WTC11 (cell line): Measurements from ENCODE around the gene PARD3B. TPM values are rescaled to one million over a fixed set of nuclear protein-coding genes. Genes with fewer than 3 reads are reported as not detected.

Experiments used
- ATAC-seq: fragments of 200-7000 bp; cut with Tn5 transposase; 2 replicates; pipeline ENCODE4 v1.10.0; 2021; ENCODE audit warnings: mild to moderate bottlenecking, moderate library complexity
- CTCF ChIA-PET: fragments of 300-600 bp; sonication (Branson Sonifier 250); formaldehyde crosslinking; loops from one replicate; lab custom pipeline; 2021; ENCODE audit warnings: antibody characterized with exemption; lab: Charles Lee
- POLR2A ChIA-PET: fragments of 350-600 bp; sonication (Branson Sonifier 250); formaldehyde crosslinking; loops from one replicate; lab custom pipeline; 2021; ENCODE audit warnings: antibody characterized with exemption; lab: Charles Lee
- DNase-seq: peaks from one replicate; pipeline ENCODE4 v3.0.0; 2021; ENCODE audit warnings: low spot score
- H3K27ac Mint-ChIP-seq: 2 replicates; pipeline ENCODE4 v1.8.0; 2021; ENCODE audit warnings: mixed read lengths
- H3K27me3 Mint-ChIP-seq: 2 replicates; pipeline ENCODE4 v1.8.0; 2021; ENCODE audit warnings: low read depth, mild to moderate bottlenecking, moderate library complexity, mixed read lengths
- H3K36me3 Mint-ChIP-seq: 2 replicates; pipeline ENCODE4 v1.8.0; 2021; ENCODE audit warnings: mixed read lengths
- H3K4me1 Mint-ChIP-seq: 2 replicates; pipeline ENCODE4 v1.8.0; 2022; ENCODE audit warnings: mixed read lengths
- H3K4me3 Mint-ChIP-seq: 2 replicates; pipeline ENCODE4 v1.8.0; 2021; ENCODE audit warnings: mild to moderate bottlenecking, moderate library complexity, mixed read lengths
- H3K9me3 Mint-ChIP-seq: 2 replicates; pipeline ENCODE4 v1.8.0; 2021; ENCODE audit warnings: mixed read lengths
- ELF4 ChIP-seq: sonication (generic); formaldehyde crosslinking; IDR thresholded peaks from 2 replicates; pipeline ENCODE4 v1.8.1; 2022; ENCODE audit warnings: low read depth, mild to moderate bottlenecking, moderate library complexity, missing genetic modification reagents
- ESRRA ChIP-seq: sonication (generic); formaldehyde crosslinking; IDR thresholded peaks from 2 replicates; pipeline ENCODE4 v1.8.1; 2022; ENCODE audit warnings: mild to moderate bottlenecking, missing genetic modification reagents, borderline replicate concordance
- FOXJ3 ChIP-seq: sonication (generic); formaldehyde crosslinking; IDR thresholded peaks from 2 replicates; pipeline ENCODE4 v1.9.0; 2021; ENCODE audit warnings: missing genetic modification reagents, mild to moderate bottlenecking, borderline replicate concordance
- GRHL2 ChIP-seq: fragments of 250-450 bp; sonication (Bioruptor Pico); IDR thresholded peaks from 2 replicates; pipeline ENCODE4 v1.8.0; 2022; ENCODE audit warnings: mild to moderate bottlenecking, moderate library complexity; ENCODE audit not compliant: insufficient replicate concordance, severe bottlenecking
- NR1H2 ChIP-seq: sonication (generic); formaldehyde crosslinking; IDR thresholded peaks from 2 replicates; pipeline ENCODE4 v1.9.0; 2021; ENCODE audit warnings: mild to moderate bottlenecking, moderate library complexity, missing genetic modification reagents
- RORB ChIP-seq: fragments of 250-450 bp; sonication (Bioruptor Pico); IDR thresholded peaks from 2 replicates; pipeline ENCODE4 v1.9.0; 2021; ENCODE audit warnings: mild to moderate bottlenecking
- SMAD3 ChIP-seq: sonication (generic); formaldehyde crosslinking; IDR thresholded peaks from 2 replicates; pipeline ENCODE4 v1.8.0; 2022; ENCODE audit warnings: missing genetic modification reagents, mild to moderate bottlenecking, borderline replicate concordance
- SP1 ChIP-seq: sonication (generic); formaldehyde crosslinking; conservative IDR thresholded peaks from 2 replicates; pipeline ENCODE4 v1.8.1; 2022; ENCODE audit warnings: missing genetic modification reagents
- ZNF121 ChIP-seq: sonication (generic); formaldehyde crosslinking; IDR thresholded peaks from 2 replicates; pipeline ENCODE4 v1.8.0; 2023; ENCODE audit warnings: missing genetic modification reagents
- ZNF416 ChIP-seq: fragments of 250-450 bp; sonication (Bioruptor Pico); IDR thresholded peaks from 2 replicates; pipeline ENCODE4 v1.9.0; 2021; ENCODE audit warnings: mild to moderate bottlenecking, inconsistent platforms
- ZNF671 ChIP-seq: fragments of 250-450 bp; sonication (Bioruptor Pico); IDR thresholded peaks from 2 replicates; pipeline ENCODE4 v1.8.0; 2021; ENCODE audit warnings: mild to moderate bottlenecking
- total RNA-seq: library from RNA; stranded (reverse); gene quantifications from 3 replicates; pipeline ENCODE4 v1.2.3, GENCODE V29; 2021
- TF ChIP-seq, protein P1 (sequence below): fragments of 250-450 bp; sonication (Bioruptor Pico); IDR thresholded peaks from 2 replicates; pipeline ENCODE4 v1.9.0; 2021; ENCODE audit warnings: moderate library complexity, mild to moderate bottlenecking, inconsistent platforms, borderline replicate concordance
- TF ChIP-seq, protein P2 (sequence below): sonication (generic); formaldehyde crosslinking; IDR thresholded peaks from 2 replicates; pipeline ENCODE4 v1.8.1; 2023; ENCODE audit warnings: mild to moderate bottlenecking, missing genetic modification reagents
- TF ChIP-seq, protein P3 (sequence below): sonication (generic); formaldehyde crosslinking; IDR thresholded peaks from 2 replicates; pipeline ENCODE4 v1.8.1; 2023; ENCODE audit warnings: mild to moderate bottlenecking, missing genetic modification reagents, moderate library complexity
- TF ChIP-seq, protein P4 (sequence below): sonication (generic); formaldehyde crosslinking; IDR thresholded peaks from 2 replicates; pipeline ENCODE4 v1.8.1; 2022; ENCODE audit warnings: mild to moderate bottlenecking, moderate library complexity, missing genetic modification reagents
- TF ChIP-seq, protein P5 (sequence below): sonication (generic); formaldehyde crosslinking; IDR thresholded peaks from 2 replicates; pipeline ENCODE4 v1.8.0; 2022; ENCODE audit warnings: mild to moderate bottlenecking, missing genetic modification reagents
- TF ChIP-seq, protein P6 (sequence below): sonication (generic); formaldehyde crosslinking; IDR thresholded peaks from 2 replicates; pipeline ENCODE4 v1.8.1; 2023; ENCODE audit warnings: mild to moderate bottlenecking, missing genetic modification reagents, borderline replicate concordance
- TF ChIP-seq, protein P7 (sequence below): sonication (generic); formaldehyde crosslinking; IDR thresholded peaks from 2 replicates; pipeline ENCODE4 v1.8.0; 2022; ENCODE audit warnings: mild to moderate bottlenecking, missing genetic modification reagents

Gene PARD3B
- total RNA-seq, 1 experiment from 2014 or later, result 5.6 TPM

DNA sequence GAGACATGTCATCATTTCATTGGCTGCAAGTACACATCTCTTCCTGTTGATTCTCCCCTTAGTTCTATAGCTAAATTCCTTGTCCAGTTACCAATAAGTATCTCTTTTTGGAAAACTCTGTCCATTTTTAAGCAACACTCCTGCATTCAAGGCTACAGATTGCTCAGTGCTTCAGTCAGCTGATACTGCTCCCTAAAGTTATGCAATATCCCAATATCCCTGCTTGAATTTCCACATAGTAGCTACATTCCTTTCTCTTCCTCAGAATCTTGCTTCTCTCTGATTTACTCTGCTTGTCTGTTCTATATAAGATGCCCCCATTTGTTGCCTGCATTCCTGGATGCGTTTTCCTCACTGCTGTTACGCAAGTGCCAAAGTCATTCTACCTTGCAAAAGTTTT, 109.8 kb downstream of the PARD3B start:
- H3K27ac Mint-ChIP-seq, result no peak overlapping the region
- peaks cover 23% of the 10 kb centered on the region for H3K36me3 Mint-ChIP-seq
- no peak overlapping the region for H3K4me3 Mint-ChIP-seq
- TF ChIP-seq ZNF416, result no peak
- TF ChIP-seq, protein P1, sequence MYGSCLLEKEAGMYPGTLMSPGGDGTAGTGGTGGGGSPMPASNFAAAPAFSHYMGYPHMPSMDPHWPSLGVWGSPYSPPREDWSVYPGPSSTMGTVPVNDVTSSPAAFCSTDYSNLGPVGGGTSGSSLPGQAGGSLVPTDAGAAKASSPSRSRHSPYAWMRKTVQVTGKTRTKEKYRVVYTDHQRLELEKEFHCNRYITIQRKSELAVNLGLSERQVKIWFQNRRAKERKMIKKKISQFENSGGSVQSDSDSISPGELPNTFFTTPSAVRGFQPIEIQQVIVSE (CRISPR knock-in tag), result no peak
- TF ChIP-seq NR1H2 (CRISPR knock-in tag), result no peak
- TF ChIP-seq, protein P2, sequence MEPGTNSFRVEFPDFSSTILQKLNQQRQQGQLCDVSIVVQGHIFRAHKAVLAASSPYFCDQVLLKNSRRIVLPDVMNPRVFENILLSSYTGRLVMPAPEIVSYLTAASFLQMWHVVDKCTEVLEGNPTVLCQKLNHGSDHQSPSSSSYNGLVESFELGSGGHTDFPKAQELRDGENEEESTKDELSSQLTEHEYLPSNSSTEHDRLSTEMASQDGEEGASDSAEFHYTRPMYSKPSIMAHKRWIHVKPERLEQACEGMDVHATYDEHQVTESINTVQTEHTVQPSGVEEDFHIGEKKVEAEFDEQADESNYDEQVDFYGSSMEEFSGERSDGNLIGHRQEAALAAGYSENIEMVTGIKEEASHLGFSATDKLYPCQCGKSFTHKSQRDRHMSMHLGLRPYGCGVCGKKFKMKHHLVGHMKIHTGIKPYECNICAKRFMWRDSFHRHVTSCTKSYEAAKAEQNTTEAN (CRISPR knock-in tag), result no peak
- no peak for TF ChIP-seq GRHL2 (CRISPR knock-in tag)
- TF ChIP-seq, protein P3, sequence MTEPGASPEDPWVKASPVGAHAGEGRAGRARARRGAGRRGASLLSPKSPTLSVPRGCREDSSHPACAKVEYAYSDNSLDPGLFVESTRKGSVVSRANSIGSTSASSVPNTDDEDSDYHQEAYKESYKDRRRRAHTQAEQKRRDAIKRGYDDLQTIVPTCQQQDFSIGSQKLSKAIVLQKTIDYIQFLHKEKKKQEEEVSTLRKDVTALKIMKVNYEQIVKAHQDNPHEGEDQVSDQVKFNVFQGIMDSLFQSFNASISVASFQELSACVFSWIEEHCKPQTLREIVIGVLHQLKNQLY (CRISPR knock-in tag), result no peak
- TF ChIP-seq RORB, result no peak
- no peak for TF ChIP-seq ZNF121
- TF ChIP-seq, protein P4, sequence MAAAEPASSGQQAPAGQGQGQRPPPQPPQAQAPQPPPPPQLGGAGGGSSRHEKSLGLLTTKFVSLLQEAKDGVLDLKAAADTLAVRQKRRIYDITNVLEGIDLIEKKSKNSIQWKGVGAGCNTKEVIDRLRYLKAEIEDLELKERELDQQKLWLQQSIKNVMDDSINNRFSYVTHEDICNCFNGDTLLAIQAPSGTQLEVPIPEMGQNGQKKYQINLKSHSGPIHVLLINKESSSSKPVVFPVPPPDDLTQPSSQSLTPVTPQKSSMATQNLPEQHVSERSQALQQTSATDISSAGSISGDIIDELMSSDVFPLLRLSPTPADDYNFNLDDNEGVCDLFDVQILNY, result no peak
- TF ChIP-seq ZNF671 (CRISPR knock-in tag), result no peak
- TF ChIP-seq, protein P5, sequence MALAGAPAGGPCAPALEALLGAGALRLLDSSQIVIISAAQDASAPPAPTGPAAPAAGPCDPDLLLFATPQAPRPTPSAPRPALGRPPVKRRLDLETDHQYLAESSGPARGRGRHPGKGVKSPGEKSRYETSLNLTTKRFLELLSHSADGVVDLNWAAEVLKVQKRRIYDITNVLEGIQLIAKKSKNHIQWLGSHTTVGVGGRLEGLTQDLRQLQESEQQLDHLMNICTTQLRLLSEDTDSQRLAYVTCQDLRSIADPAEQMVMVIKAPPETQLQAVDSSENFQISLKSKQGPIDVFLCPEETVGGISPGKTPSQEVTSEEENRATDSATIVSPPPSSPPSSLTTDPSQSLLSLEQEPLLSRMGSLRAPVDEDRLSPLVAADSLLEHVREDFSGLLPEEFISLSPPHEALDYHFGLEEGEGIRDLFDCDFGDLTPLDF, result no peak
- peaks cover 5% of the 10 kb centered on the region for H3K4me1 Mint-ChIP-seq
- CTCF ChIA-PET, result no interaction called here
- no peak for DNase-seq
- ATAC-seq, result no peak
- peaks cover 3% of the 10 kb centered on the region; the same call in 1 of the 2 replicates for H3K27me3 Mint-ChIP-seq
- POLR2A ChIA-PET, result no interaction called here
- peaks cover 33% of the 10 kb centered on the region for H3K9me3 Mint-ChIP-seq

DNA sequence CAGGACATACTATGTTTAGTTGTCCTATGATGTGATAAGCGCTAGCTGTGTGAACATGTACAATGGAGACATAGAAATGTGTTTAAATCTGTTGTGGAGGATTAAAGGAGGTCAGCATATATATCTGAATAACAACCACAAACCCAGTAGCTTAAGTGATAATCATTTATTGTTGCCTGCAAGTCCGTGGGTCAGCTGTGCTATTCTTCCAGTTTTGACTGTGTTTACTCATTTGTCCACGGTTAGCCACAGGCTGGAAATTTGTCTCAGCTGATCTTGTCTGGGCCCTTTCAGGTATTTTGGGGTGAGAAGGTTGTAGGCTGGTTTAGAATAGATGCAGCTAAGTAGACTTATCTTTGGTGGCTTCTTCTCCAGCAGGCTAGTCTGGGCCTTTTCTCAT, 110.4 kb downstream of the PARD3B start:
- TF ChIP-seq FOXJ3 (CRISPR knock-in tag) (no peak), GRHL2 (CRISPR knock-in tag) (no peak), RORB (no peak), ESRRA (CRISPR knock-in tag) (no peak), SMAD3 (CRISPR knock-in tag) (no peak), SP1 (CRISPR knock-in tag) (no peak), ELF4 (CRISPR knock-in tag) (no peak)
- TF ChIP-seq, protein P6, sequence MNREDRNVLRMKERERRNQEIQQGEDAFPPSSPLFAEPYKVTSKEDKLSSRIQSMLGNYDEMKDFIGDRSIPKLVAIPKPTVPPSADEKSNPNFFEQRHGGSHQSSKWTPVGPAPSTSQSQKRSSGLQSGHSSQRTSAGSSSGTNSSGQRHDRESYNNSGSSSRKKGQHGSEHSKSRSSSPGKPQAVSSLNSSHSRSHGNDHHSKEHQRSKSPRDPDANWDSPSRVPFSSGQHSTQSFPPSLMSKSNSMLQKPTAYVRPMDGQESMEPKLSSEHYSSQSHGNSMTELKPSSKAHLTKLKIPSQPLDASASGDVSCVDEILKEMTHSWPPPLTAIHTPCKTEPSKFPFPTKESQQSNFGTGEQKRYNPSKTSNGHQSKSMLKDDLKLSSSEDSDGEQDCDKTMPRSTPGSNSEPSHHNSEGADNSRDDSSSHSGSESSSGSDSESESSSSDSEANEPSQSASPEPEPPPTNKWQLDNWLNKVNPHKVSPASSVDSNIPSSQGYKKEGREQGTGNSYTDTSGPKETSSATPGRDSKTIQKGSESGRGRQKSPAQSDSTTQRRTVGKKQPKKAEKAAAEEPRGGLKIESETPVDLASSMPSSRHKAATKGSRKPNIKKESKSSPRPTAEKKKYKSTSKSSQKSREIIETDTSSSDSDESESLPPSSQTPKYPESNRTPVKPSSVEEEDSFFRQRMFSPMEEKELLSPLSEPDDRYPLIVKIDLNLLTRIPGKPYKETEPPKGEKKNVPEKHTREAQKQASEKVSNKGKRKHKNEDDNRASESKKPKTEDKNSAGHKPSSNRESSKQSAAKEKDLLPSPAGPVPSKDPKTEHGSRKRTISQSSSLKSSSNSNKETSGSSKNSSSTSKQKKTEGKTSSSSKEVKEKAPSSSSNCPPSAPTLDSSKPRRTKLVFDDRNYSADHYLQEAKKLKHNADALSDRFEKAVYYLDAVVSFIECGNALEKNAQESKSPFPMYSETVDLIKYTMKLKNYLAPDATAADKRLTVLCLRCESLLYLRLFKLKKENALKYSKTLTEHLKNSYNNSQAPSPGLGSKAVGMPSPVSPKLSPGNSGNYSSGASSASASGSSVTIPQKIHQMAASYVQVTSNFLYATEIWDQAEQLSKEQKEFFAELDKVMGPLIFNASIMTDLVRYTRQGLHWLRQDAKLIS (CRISPR knock-in tag), result no peak
- TF ChIP-seq, protein P7, sequence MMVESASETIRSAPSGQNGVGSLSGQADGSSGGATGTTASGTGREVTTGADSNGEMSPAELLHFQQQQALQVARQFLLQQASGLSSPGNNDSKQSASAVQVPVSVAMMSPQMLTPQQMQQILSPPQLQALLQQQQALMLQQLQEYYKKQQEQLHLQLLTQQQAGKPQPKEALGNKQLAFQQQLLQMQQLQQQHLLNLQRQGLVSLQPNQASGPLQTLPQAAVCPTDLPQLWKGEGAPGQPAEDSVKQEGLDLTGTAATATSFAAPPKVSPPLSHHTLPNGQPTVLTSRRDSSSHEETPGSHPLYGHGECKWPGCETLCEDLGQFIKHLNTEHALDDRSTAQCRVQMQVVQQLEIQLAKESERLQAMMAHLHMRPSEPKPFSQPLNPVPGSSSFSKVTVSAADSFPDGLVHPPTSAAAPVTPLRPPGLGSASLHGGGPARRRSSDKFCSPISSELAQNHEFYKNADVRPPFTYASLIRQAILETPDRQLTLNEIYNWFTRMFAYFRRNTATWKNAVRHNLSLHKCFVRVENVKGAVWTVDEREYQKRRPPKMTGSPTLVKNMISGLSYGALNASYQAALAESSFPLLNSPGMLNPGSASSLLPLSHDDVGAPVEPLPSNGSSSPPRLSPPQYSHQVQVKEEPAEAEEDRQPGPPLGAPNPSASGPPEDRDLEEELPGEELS (CRISPR knock-in tag), result no peak
- peaks cover 5% of the 10 kb centered on the region for H3K4me1 Mint-ChIP-seq
- no peak for ATAC-seq
- no peak for DNase-seq
- POLR2A ChIA-PET, result no interaction called here
- H3K4me3 Mint-ChIP-seq, result no peak overlapping the region
- H3K36me3 Mint-ChIP-seq, result peaks cover 19% of the 10 kb centered on the region
- H3K9me3 Mint-ChIP-seq, result peaks cover 28% of the 10 kb centered on the region
- H3K27me3 Mint-ChIP-seq, result peaks cover 3% of the 10 kb centered on the region; the same call in 1 of the 2 replicates
- CTCF ChIA-PET, result no interaction called here
- no peak overlapping the region for H3K27ac Mint-ChIP-seq
